Psoas muscle (tissue), 8 donors: Measurements from ENCODE around the gene RACGAP1. TPM values are rescaled to one million over a fixed set of nuclear protein-coding genes. Genes with fewer than 3 reads are reported as not detected.

Experiments
- ATAC-seq, 4 donors: fragments of 200-7000 bp; cut with Tn5 transposase; one replicate each; pipeline ENCODE4 v1.9.1; 2020; ENCODE audit warnings: moderate library complexity in 3 of 4, mild to moderate bottlenecking in 2 of 4
- DNase-seq, 2 donors: peaks; one replicate each; pipeline ENCODE4 v3.0.0-alpha.2; 2020
- H3K27ac ChIP-seq: fragments of 200-600 bp; one replicate; pipeline ENCODE4 v1.8.0; 2022
- H3K27me3 ChIP-seq, 3 donors: fragments of 200-600 bp in 1 of 3; one replicate each; pipeline versions ENCODE4 v1.6.1 to v1.8.0; 2013 to 2022; ENCODE audit warnings: low read length in 2 of 3, mild to moderate bottlenecking in 2 of 3, moderate library complexity in 1 of 3; ENCODE audit not compliant: insufficient read depth in 3 of 3
- H3K36me3 ChIP-seq, 2 donors: fragments of 200-600 bp in 1 of 2; one replicate each; pipeline versions ENCODE4 v1.6.1 to v1.8.0; 2013 to 2022; ENCODE audit warnings: low read depth in 1 of 2, mild to moderate bottlenecking in 1 of 2, moderate library complexity in 1 of 2; ENCODE audit not compliant: insufficient read depth in 1 of 2
- H3K4me1 ChIP-seq: fragments of 200-600 bp; one replicate; pipeline ENCODE4 v1.8.0; 2022
- H3K4me3 ChIP-seq: fragments of 200-600 bp; one replicate; pipeline ENCODE4 v1.8.0; 2022; ENCODE audit warnings: mild to moderate bottlenecking
- H3K9me3 ChIP-seq: fragments of 200-600 bp; one replicate; pipeline ENCODE4 v1.8.0; 2022
- WGBS, 3 donors: extraction: QIAGEN DNeasy Blood & Tissue Kit; methylation state at CpG; one replicate each; pipeline versions ENCODE4 v1.1.6 to v1.1.7; 2013; 5-methylcytosine and 5-hydroxymethylcytosine counted together
- intact Hi-C, 2 donors: fragments of 100-400 bp; cut with DNase I; formaldehyde crosslinking; loops; one replicate each; pipeline versions ENCODE4 v1.11.0 to v1.14.2; 2022
- polyA plus RNA-seq, 3 donors: library from polyadenylated mRNA; stranded (reverse); fragments of 200-250 nt; gene quantifications; one replicate each; pipeline ENCODE4 v1.2.3, GENCODE V29; 2013
- total RNA-seq, 4 donors: library from RNA; stranded (reverse); fragmentation: NEBNext Ultra II Directional in 2 of 4; extraction: Animal tissue kit (Norgen Biotek cat#: 25700) in 2 of 4; gene quantifications; one replicate each; pipeline versions ENCODE4 v1.2.1 to v1.2.4, GENCODE V29; 2021 to 2023
- TF ChIP-seq, protein P1 (sequence below): fragments of 200-600 bp; IDR thresholded peaks from one replicate; pipeline ENCODE4 v1.8.0; 2022; ENCODE audit warnings: antibody characterized with exemption
- donor health status: healthy with polysubstance abuse.
- donor health status: DM: no; HTN: no; CAD: no; lungs with moderate emphysema.
- donor health status: Bipolar disorder and iron deficiency.
- donor health status: healthy.
- donor health status: DM: yes; HTN: yes; CAD: no.
- donor health status: DM: no; HTN: no; CAD: no.
- donor health status: DM: no; HTN: no; CAD: no.
- donor health status: DM: yes; HTN: yes; CAD: no.

Gene RACGAP1
- total and polyA plus RNA-seq, 7 donors, result 3.4 to 15.3 (median 5.4) TPM

DNA sequence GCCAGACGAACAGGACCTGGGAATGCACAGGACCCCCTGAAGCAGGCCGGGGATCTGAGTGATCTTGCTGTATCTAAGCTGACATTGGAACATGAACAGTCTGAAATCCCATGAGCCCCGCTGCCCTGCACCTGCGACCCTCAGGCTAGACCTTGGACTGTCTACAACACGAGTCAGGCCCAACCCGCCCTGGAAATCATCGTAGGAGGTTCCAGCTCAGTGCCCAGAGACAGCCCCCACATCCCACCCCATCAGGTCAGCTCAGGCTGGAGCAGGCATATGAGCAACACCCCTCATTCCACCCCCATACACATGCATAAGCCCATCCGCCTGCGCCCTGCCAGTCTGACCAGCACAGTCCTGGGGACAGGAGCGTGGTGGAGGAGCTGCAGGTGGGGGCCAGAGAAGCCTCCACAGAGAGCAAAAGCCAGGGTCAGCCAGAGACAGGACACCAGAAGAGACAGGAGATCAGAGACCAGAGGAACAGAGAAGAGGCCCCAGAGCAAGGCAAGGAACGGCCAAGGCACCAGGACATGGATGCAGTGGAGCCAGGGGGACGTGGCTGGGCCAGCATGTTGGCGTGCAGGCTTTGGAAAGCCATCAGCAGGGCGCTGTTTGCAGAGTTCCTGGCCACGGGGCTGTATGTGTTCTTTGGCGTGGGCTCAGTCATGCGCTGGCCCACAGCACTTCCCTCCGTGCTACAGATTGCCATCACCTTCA is 52.5 kb downstream of the RACGAP1 start, which contains the start of gene AQP6:
AQP6 (plus strand) TSS at position 307 of the 720 bp plus-strand sequence; CDS start at position 534, 227 bp downstream.
- 85 to 86% (median 85%) methylated on average over 17 to 18 of the region's 18 CpGs for WGBS, 3 donors
- DNase-seq, result no peak
- Histone ChIP-seq H3K27me3 (peaks cover 0 to 28% (median 0%) of the 10 kb centered on the region in 3 donors), H3K9me3 (no peaks in the 10 kb centered on the region), H3K27ac (no peak within 1 kb of the TSS), H3K4me3 (no peak within 1 kb of the TSS), H3K36me3 (no peaks in the 10 kb centered on the region), H3K4me1 (peaks cover under 1% of the 10 kb centered on the region)
- TF ChIP-seq, protein P1, sequence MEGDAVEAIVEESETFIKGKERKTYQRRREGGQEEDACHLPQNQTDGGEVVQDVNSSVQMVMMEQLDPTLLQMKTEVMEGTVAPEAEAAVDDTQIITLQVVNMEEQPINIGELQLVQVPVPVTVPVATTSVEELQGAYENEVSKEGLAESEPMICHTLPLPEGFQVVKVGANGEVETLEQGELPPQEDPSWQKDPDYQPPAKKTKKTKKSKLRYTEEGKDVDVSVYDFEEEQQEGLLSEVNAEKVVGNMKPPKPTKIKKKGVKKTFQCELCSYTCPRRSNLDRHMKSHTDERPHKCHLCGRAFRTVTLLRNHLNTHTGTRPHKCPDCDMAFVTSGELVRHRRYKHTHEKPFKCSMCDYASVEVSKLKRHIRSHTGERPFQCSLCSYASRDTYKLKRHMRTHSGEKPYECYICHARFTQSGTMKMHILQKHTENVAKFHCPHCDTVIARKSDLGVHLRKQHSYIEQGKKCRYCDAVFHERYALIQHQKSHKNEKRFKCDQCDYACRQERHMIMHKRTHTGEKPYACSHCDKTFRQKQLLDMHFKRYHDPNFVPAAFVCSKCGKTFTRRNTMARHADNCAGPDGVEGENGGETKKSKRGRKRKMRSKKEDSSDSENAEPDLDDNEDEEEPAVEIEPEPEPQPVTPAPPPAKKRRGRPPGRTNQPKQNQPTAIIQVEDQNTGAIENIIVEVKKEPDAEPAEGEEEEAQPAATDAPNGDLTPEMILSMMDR, result no peak
- intact Hi-C loops, result loop anchor here (5.0 to 10.0 kb wide), 2 partner anchors 84 to 202 kb away; partner anchors contain the start of gene ASIC1 (in 1 of the 2)
- ATAC-seq, result no peak

DNA sequence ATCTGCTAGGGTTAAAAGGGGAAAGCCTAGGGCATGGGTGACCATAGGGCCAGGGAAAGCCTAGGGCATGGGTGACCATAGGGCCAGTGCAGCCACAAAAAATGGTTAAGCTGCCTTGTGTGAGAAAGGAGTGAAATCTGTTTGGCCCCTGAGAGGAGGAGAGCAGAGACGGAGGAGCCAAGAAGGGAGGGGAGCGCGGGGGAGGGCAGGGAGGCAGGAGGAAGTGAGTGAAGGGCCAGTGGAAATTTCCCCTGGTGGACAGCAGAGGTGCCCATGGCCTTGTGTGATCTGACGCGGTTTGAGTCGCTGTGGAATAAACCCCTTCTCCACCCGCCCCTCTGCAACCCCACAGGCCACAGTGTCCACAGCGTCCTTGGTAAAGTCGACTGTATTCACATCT is 53.2 kb downstream of the RACGAP1 start:
- Histone ChIP-seq H3K27ac (no peak overlapping the region), H3K27me3 (peaks cover 0 to 35% (median 0%) of the 10 kb centered on the region in 3 donors), H3K4me1 (peaks cover 4% of the 10 kb centered on the region), H3K4me3 (no peak overlapping the region), H3K36me3 (no peaks in the 10 kb centered on the region), H3K9me3 (no peaks in the 10 kb centered on the region)
- no peak for DNase-seq
- intact Hi-C loops, result loop anchor here (5.0 to 10.0 kb wide), 2 partner anchors 85 to 203 kb away; partner anchors contain the start of gene ASIC1 (in 1 of the 2)
- TF ChIP-seq, protein P1, result no peak
- no peak for ATAC-seq
- 71 to 82% (median 81%) methylated on average over 8 to 9 of the region's 9 CpGs for WGBS, 3 donors

DNA sequence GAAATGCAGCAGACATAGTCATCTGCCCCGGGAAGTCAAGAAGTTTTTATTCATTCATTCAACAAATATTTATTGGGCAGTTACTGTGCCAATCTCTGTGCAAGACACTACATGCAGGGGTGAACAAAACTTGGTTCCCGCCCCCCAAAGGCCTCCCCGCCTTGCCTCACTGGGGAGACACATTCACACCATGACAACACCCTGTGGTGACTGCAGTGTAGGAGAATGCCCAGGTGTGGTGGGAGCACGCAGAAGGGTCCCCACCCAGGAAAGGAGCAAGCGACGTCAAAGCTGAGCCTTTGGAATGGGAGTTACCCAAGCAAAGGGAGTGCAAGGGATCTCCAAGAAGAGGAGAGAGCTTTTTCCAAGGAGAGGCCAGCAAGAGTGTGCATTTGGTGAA is 54.2 kb downstream of the RACGAP1 start:
- intact Hi-C loops, result loop anchor here (5.0 to 10.0 kb wide), 2 partner anchors 86 to 204 kb away; partner anchors contain the start of gene ASIC1 (in 1 of the 2)
- DNase-seq (no peak), ATAC-seq (no peak)
- Histone ChIP-seq H3K27ac (no peak overlapping the region), H3K4me3 (no peak overlapping the region), H3K9me3 (no peaks in the 10 kb centered on the region), H3K4me1 (peaks cover 4% of the 10 kb centered on the region), H3K36me3 (no peaks in the 10 kb centered on the region), H3K27me3 (peaks cover 0 to 43% (median 0%) of the 10 kb centered on the region in 3 donors)
- 76 to 81% (median 78%) methylated on average over 6 of the region's 6 CpGs for WGBS, 3 donors
- TF ChIP-seq, protein P1, result no peak

DNA sequence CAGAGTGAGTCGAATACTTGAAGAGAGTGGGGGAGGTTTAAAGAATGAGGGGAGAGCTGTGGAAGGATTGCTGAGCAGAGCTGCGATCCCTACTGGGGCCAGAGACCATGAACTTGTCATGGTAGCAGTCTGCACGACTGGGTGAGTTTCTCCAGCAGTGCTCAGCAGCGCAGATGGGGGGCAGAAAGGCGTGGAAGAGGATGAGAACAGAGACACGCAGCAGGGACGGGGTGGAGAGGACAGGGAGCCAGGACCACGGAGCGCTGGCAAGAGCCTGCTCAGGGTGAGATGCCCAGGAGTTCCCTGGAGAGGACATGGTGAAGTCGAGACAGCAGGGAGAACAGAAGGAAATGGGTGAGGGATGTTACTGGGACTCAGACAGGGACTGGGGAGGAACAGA is 54.6 kb downstream of the RACGAP1 start:
- TF ChIP-seq, protein P1, result no peak
- no peaks in the 10 kb centered on the region for H3K36me3 ChIP-seq
- ATAC-seq (no peak), DNase-seq (no peak)
- peaks cover 4% of the 10 kb centered on the region for H3K4me1 ChIP-seq
- no peak overlapping the region for H3K27ac ChIP-seq
- intact Hi-C loops, result loop anchor here (5.0 to 10.0 kb wide), 2 partner anchors 87 to 204 kb away; partner anchors contain the start of gene ASIC1 (in 1 of the 2)
- 59 to 76% (median 61%) methylated on average over 10 of the region's 10 CpGs for WGBS, 3 donors
- no peaks in the 10 kb centered on the region for H3K9me3 ChIP-seq
- H3K27me3 ChIP-seq, result peaks cover 0 to 48% (median 0%) of the 10 kb centered on the region in 3 donors
- no peak overlapping the region for H3K4me3 ChIP-seq
